GM12878 (cell line): ENCODE results near the gene FAN1. TPM values are rescaled to one million over a fixed set of nuclear protein-coding genes. Genes with fewer than 3 reads are reported as not detected.

Experiments
- BCLAF1 ChIP-seq: fragments of 450-650 bp; IDR thresholded peaks from 2 replicates; pipeline ENCODE4 v1.6.1; 2017; ENCODE audit warnings: antibody characterized with exemption, mild to moderate bottlenecking, moderate library complexity
- CHD4 ChIP-seq: fragments of 200-600 bp; sonication (generic); IDR thresholded peaks from 2 replicates; pipeline ENCODE4 v1.6.1; 2016; ENCODE audit warnings: mild to moderate bottlenecking
- CREB1 ChIP-seq: IDR thresholded peaks from 2 replicates; pipeline ENCODE4 v1.6.1; 2012; ENCODE audit warnings: low read depth, mild to moderate bottlenecking, inconsistent platforms
- CTCF ChIP-seq, 3 experiments: IDR thresholded peaks in 2 of 3; conservative IDR thresholded peaks in 1 of 3; 2 replicates each; pipeline ENCODE4 v1.5.1; 2011; ENCODE audit warnings: low read depth in 3 of 3, low read length in 3 of 3, mild to moderate bottlenecking in 3 of 3, control low read depth in 2 of 3, moderate library complexity in 2 of 3, inconsistent platforms in 1 of 3, mixed read lengths in 1 of 3; ENCODE audit not compliant: control insufficient read depth in 2 of 3, insufficient read depth in 1 of 3; ENCODE audit errors: extremely low read depth in 1 of 3
- RB1 ChIP-seq: fragments of 450-650 bp; formaldehyde crosslinking; IDR thresholded peaks from 2 replicates; pipeline ENCODE4 v1.6.1; 2017; ENCODE audit warnings: mild to moderate bottlenecking, borderline replicate concordance
- RELA ChIP-seq: fragments of 450-650 bp; IDR thresholded peaks from 2 replicates; pipeline ENCODE4 v1.8.0; 2014; ENCODE audit warnings: borderline replicate concordance; ENCODE audit not compliant: partially characterized antibody
- REST ChIP-seq: IDR thresholded peaks from 2 replicates; pipeline ENCODE4 v1.6.1; 2012; ENCODE audit warnings: mild to moderate bottlenecking, low read depth, low read length
- SREBF1 ChIP-seq: IDR thresholded peaks from 2 replicates; pipeline ENCODE4 v1.6.1; 2012; ENCODE audit warnings: mild to moderate bottlenecking, low read length
- STAT3 ChIP-seq: IDR thresholded peaks from 2 replicates; pipeline ENCODE4 v1.6.1; 2011; ENCODE audit warnings: low read depth, low read length, improper control_type of control experiment
- TAF1 ChIP-seq: IDR thresholded peaks from 2 replicates; pipeline ENCODE4 v1.6.1; 2011; ENCODE audit warnings: mild to moderate bottlenecking, low read depth, low read length, borderline replicate concordance
- ZNF592 ChIP-seq: fragments of 450-650 bp; IDR thresholded peaks from 2 replicates; pipeline ENCODE4 v1.6.1; 2017; ENCODE audit warnings: mild to moderate bottlenecking, moderate library complexity
- polyA plus RNA-seq, 11 experiments: library from polyadenylated mRNA; depleted of rRNA in 4 of 11; unstranded in 6 of 11; stranded (reverse) in 5 of 11; fragments of >200 nt; fragmentation: Nextera tagmentation in 4 of 11; fragmentation: Illumina TruSeq in 1 of 11; extraction: Ambion mirVana in 4 of 11; extraction: Trizol in 1 of 11; gene quantifications; 1 replicate in 1 of 11; 2 replicates in 10 of 11; pipeline versions ENCODE4 v1.2.1 to v1.2.3, GENCODE V29; 2011 to 2016; ENCODE audit warnings: inconsistent platforms in 2 of 11, missing spikeins in 2 of 11, low read depth in 1 of 11
- total RNA-seq, 4 experiments: library from RNA; depleted of rRNA in 3 of 4; stranded (reverse); fragments of >200 nt in 3 of 4; fragmentation: Illumina TruSeq in 1 of 4; extraction: Trizol in 1 of 4; gene quantifications; 2 replicates each; pipeline versions ENCODE4 v1.2.1 to v1.2.3, GENCODE V29; 2013 to 2021
- TF ChIP-seq, protein P1 (sequence below): IDR thresholded peaks from 2 replicates; pipeline ENCODE4 v1.6.1; 2011; ENCODE audit warnings: low read depth, mild to moderate bottlenecking, low read length, moderate library complexity, borderline replicate concordance; ENCODE audit errors: extremely low read depth
- TF ChIP-seq, protein P2 (sequence below): IDR thresholded peaks from 2 replicates; pipeline ENCODE4 v1.6.1; 2011; ENCODE audit warnings: mild to moderate bottlenecking, low read depth, low read length, moderate library complexity; ENCODE audit not compliant: insufficient replicate concordance

The FAN1 gene
- total and polyA plus RNA-seq, 10 of the 15 experiments (the other 5 are each of a cell fraction or from before 2014, with no cell fraction given) = 0.55 to 18.6 (median 12.6) TPM

DNA sequence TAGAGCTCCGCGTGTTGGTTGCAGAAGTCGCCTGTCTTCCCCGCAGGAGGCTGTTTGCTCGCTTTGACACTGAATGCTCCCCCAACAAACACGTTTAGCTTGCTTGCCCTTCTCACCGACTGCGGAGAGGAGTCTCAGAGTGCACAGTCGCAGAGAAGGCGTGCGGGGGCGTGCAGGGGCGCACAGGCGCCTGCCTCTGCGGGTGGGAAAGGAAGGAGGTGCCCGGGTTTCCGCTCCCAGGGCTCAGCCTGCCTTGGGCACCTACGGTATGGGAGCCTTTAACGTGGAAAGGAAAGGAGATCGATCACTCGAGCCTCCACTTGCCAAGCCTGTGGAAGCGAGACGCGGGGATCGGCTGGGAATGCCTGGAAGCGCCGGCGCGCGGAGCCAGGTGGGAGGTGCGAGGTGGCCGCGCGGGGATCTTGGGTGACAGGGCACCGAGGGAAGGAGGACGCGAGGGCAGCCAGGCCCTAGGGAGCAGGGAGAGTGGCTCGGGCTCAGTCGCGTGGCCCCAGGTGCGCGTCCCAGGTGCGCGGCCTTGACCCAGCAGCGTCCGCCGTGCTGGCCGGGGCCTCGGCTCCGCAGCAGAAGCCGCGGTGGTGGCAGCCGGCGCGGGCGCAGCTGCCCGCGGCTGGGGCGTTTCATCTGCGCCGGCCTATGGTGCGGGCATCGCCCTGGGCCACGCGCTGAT is at the start of gene FAN1 (continued):
- TF ChIP-seq RB1 = peak; percentile 92
- TF ChIP-seq REST = no peak
- TF ChIP-seq ZNF592 = peak; percentile 32; the same call in 1 of the 2 replicates
- no peak for TF ChIP-seq CHD4
- TF ChIP-seq CTCF (IDR thresholded peaks at IDR 0.05 in 2 of 3, conservative IDR thresholded peaks at IDR 0.05 in 1 of 3; ENCODE audit: control insufficient read depth in 2 of 3, extremely low read depth in 1 of 3, insufficient read depth in 1 of 3, low read depth in 3 of 3, low read length in 3 of 3) = no peak
- peak; percentile 66; the same call in 1 of the 2 replicates for TF ChIP-seq TAF1
- TF ChIP-seq BCLAF1 = no peak
- peak; percentile 78 for TF ChIP-seq RELA
- TF ChIP-seq CREB1 = 0 out of 2 replicates have a peak, but pooled peaks have one; percentile 68
- TF ChIP-seq, protein P1, sequence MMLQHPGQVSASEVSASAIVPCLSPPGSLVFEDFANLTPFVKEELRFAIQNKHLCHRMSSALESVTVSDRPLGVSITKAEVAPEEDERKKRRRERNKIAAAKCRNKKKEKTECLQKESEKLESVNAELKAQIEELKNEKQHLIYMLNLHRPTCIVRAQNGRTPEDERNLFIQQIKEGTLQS = no peak
- no peak for TF ChIP-seq STAT3
- TF ChIP-seq, protein P2, sequence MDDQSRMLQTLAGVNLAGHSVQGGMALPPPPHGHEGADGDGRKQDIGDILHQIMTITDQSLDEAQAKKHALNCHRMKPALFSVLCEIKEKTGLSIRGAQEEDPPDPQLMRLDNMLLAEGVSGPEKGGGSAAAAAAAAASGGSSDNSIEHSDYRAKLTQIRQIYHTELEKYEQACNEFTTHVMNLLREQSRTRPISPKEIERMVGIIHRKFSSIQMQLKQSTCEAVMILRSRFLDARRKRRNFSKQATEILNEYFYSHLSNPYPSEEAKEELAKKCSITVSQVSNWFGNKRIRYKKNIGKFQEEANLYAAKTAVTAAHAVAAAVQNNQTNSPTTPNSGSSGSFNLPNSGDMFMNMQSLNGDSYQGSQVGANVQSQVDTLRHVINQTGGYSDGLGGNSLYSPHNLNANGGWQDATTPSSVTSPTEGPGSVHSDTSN = no peak
- TF ChIP-seq SREBF1 = no peak
